Upper lobe of left lung (tissue), 4 donors: ENCODE results near the gene RIIAD1.

ENCODE experiments used
- CTCF ChIP-seq, 6 experiments: fragments of 450-650 bp in 4 of 6; fragments of 200-600 bp in 2 of 6; sonication (generic) in 2 of 6; IDR thresholded peaks; one replicate each; pipeline ENCODE4 v1.5.1; 2016 to 2019; ENCODE audit warnings: antibody characterized with exemption in 6 of 6
- EP300 ChIP-seq, 4 donors: sonication (generic); formaldehyde crosslinking; IDR thresholded peaks; one replicate each; pipeline ENCODE4 v1.5.1; 2017; ENCODE audit warnings: antibody characterized with exemption in 4 of 4, control low read depth in 2 of 4
- POLR2A ChIP-seq, 4 donors: fragments of 450-650 bp; IDR thresholded peaks; one replicate each; pipeline ENCODE4 v1.5.1; 2016 to 2017; ENCODE audit warnings: antibody characterized with exemption in 4 of 4, mild to moderate bottlenecking in 2 of 4

- TF ChIP-seq CTCF (IDR thresholded peaks at IDR 0.05) (no peak), POLR2A (IDR thresholded peaks at IDR 0.05) (no peak), EP300 (IDR thresholded peaks at IDR 0.05) (no peak)
Measured at GRCh38 chr1:151774256-151774922, 53.1 kb downstream of the RIIAD1 start.
